ENCODE data around the gene ACTL7A.

- TF ChIP-seq CTCF (IDR thresholded peaks at IDR 0.05; ENCODE audit: low read length) (no peak), EZH2 (IDR thresholded peaks at IDR 0.05; ENCODE audit: borderline replicate concordance, low read length) (no peak)
Measured at GRCh38 chr9:108845507-108845906, 16.6 kb upstream of the ACTL7A start.
